Coronary artery (tissue), 2 donors: Measurements from ENCODE around the gene LPP.

Experiments
- DNase-seq: peaks from one replicate; pipeline ENCODE4 v3.0.0-alpha.2; 2017; ENCODE audit warnings: low spot score
- H3K27ac ChIP-seq, 2 donors: fragments of 200-600 bp; sonication (generic); one replicate each; pipeline ENCODE4 v1.5.1; 2016 to 2019
- H3K4me3 ChIP-seq: fragments of 200-600 bp; sonication (generic); 2 replicates; pipeline ENCODE4 v1.5.1; 2016; ENCODE audit warnings: mild to moderate bottlenecking, moderate library complexity
- CTCF ChIP-seq: fragments of 200-600 bp; sonication (generic); IDR thresholded peaks from one replicate; pipeline ENCODE4 v1.5.1; 2019; ENCODE audit warnings: antibody characterized with exemption

Gene LPP

GRCh38 chr3:188365988-188366698 lies 212.2 kb downstream of the LPP start:
- peak overlapping the region in 1 of 2 donors; percentile 10 for H3K27ac ChIP-seq

DNA sequence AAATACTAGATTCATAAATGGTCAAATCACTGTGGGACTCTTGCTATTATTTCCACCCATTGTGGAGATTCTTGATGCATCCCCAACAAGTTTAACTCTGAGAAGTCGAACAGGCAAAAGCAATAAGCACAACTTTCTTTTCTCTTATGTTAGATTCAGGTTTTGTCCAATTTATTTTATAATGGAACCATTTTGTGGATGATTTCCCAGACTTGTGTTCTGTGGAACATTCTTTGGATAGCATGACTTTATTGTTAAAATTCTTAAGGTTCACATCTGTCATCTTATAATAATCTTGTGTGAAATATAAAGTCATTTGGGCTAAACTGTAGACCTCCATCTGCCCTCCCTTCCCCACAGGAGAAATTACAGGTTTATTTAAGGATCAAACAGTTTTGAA lies 213.7 kb downstream of the LPP start:
- Histone ChIP-seq H3K4me3 (no peak overlapping the region), H3K27ac (no peak overlapping the region)
- no peak for TF ChIP-seq CTCF
- DNase-seq = no peak

More at GRCh38 chr3:188365988-188366698, 212.2 kb downstream of the LPP start:
- no peak for TF ChIP-seq CTCF
- no peak for DNase-seq
- peak overlapping the region; percentile 1 for H3K4me3 ChIP-seq

DNA sequence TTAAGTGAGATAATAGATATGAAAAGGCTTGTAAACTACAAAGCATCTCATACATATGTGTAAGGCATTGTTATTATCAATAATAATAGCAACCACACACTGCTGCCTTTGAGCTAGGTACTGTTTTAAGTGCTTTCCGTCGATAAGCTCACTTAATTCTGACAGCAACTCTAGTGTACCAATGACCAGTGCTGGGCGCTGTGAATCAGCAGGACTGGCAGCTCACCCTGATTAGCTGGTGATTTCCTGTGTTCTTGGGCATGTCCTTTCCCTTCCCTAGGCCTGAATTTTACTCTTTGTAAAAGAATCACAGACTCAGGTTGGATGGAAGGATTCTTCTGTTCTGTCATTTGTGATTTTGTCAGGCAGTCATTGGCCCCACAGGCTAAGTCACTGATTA lies 215.6 kb downstream of the LPP start:
- no peak for DNase-seq
- H3K4me3 ChIP-seq = no peak overlapping the region
- TF ChIP-seq CTCF = no peak
- H3K27ac ChIP-seq = no peak overlapping the region

DNA sequence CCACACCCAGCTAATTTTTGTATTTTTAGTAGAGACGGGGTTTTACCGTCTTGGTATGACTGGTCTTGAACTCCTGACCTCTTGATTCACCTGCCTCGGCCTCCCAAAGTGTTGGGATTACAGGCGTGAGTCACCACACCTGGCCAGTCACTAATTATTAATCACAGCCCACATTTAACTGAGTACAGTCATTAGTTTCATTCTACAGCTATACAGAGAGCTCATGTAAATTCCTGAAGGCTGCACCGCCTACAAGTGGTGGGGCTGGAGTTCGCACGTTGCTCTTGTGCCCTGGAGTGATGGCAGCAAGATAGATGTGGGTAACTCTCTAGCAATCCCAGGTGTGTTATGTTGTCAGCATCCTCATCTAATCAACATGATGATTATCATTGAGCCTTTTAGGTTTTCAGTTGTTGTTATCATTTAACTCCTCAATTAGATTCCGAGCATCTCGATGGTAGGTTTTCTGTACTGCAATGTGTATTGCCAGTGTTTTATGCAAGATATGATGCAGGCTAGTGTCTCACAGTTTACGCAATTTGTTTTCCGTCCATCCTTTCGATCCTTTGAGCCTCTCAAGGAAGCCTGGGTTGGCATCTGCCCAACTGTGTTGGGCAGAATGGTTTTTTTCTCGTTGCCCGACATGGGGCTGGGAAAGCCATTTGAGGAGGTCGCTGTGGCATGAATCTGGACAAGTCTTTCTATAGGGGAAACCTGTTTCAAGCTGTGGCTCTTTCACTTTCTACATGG lies 216.3 kb downstream of the LPP start:
- TF ChIP-seq CTCF = no peak
- no peak for DNase-seq
- H3K4me3 ChIP-seq = no peak overlapping the region
- H3K27ac ChIP-seq = no peak overlapping the region

DNA sequence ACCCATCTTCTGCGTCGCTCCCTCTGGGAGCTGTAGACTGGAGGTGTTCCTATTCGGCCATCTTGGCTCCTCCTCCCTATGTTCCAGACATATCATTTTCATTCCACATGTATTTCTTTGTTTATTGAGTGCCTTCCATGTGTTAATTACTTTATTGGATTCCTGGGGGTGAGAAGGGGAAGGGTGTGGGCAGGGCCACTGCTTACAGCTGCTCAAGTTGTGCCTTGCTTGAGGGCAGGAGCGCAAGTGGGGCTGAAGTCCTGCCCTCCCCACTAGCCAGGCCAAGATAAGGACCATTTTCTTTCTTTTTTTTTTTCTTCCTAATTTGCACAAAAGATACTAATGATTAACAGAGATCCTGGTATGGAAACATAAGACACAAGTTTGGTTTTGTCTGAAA lies 224.8 kb downstream of the LPP start:
- no peak for DNase-seq
- TF ChIP-seq CTCF = no peak
- Histone ChIP-seq H3K27ac (no peak overlapping the region), H3K4me3 (no peak overlapping the region)

GRCh38 chr3:188380252-188380651 lies 226.3 kb downstream of the LPP start:
- no peak for TF ChIP-seq CTCF
- no peak overlapping the region for H3K27ac ChIP-seq
- no peak for DNase-seq
- H3K4me3 ChIP-seq = no peak overlapping the region

- H3K27ac ChIP-seq = no peak overlapping the region
- H3K4me3 ChIP-seq = no peak overlapping the region
- DNase-seq = no peak
- no peak for TF ChIP-seq CTCF
Measured at GRCh38 chr3:188380722-188381121, 226.8 kb downstream of the LPP start.
